Putamen (tissue), 1 donor: ENCODE data around the gene BEND7.
"Not testable (repeated sequence)": the region's sequence is repeated elsewhere in the genome, so short reads cannot be mapped to it uniquely, and the experiment has no call there.

Experiments used
- DNase-seq: peaks from one replicate; pipeline ENCODE4 v3.0.0-alpha.2; 2016; ENCODE audit warnings: low spot score

BEND7 gene

GRCh38 chr10:13481690-13482089 is 47.1 kb downstream of the BEND7 start:
- DNase-seq: no peak

GRCh38 chr10:13475124-13475523 is 53.7 kb downstream of the BEND7 start:
- DNase-seq: no peak

DNA sequence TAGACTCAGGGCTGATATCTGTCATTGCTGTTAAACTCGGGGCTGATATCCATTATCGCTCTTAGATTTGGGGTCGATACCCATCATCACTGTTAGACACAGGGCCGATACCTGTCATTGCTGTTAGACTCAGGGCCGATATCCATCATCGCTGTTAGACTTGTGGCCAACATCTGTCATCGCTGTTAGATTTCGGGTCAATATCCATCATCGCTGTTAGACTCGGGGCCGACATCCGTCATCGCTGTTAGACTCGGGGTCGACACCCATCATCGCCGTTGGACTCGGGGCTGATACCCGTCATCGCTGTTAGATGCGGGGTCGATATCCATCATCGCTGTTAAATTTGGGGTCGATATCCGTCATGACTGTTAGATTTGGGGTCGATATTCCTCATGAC is 54.8 kb downstream of the BEND7 start:
- DNase-seq: no peak

DNA sequence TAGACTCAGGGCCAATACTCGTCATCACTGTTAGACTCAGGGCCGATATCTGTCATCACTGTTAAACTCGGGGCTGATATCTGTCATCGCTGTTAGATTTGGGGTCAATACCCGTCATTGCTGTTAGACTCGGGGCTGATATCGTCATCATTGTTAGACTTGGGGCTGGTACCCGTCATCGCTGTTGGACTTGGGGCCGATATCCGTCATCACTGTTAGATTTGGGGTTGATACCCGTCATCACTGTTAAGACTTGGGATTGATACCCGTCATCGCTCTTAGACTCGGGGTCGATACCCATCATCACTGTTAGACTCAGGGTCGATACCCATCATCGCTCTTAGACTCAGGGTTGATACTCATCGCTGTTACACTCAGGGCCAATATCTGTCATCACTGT is 56.5 kb downstream of the BEND7 start:
- no peak for DNase-seq

GRCh38 chr10:13470270-13470669 is 58.5 kb downstream of the BEND7 start:
- no peak for DNase-seq

- DNase-seq: no peak
Observed at GRCh38 chr10:13462551-13462950, 66.3 kb downstream of the BEND7 start.

DNA sequence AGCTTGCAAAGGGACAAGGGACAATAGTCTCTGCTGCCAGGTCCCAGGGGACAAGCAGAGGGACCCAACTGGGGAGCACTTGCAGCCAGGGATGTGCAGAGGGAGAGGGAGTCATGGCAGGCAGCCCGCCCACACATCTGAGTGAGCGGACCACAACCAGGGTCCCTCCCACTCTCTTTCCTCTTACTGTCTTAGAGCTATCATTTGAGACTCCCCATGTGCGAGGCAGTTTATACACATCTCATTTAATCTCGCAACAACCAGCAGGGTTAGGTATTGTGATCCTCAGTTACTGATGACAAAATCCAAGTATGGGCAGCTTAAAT is 70.2 kb downstream of the BEND7 start:
- no peak for DNase-seq

DNA sequence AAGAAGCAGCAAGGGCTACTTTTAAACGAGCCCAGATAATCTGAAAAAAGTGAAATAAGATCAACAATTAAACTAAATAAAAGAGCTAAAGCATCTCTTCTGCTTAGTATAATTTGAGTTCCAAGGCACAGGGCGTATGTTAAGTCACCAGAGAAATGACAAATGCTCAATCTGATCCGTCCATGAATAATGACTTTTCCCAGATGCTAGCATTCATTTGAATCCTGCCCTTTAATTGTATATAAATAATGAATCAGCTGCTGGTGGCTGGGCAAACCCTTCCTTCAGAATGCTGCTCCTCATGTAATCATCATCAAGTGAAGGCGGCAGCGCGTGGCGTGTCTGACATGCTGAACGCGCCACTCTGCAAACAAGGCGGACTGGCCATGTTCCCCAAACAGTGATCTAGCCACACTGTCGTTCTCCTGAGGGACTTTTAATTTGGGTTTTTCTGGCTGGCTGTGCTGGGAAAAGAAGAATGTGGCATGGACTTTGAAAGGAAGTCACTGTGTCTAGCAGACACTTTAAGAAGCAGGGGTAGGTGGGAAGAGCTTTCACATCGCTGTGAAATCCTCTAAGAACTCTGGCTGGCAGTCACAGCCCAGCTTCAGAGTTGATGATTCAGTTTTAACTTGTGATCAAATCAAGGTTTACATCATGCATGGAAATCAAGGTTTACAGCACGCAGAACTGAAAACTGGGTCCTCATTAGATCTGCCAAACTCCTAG is 70.7 kb downstream of the BEND7 start:
- DNase-seq: peak; percentile 5

- DNase-seq: no peak
Observed at GRCh38 chr10:13453896-13454295, 74.9 kb downstream of the BEND7 start.

- DNase-seq: no peak
Observed at GRCh38 chr10:13450069-13450468, 78.7 kb downstream of the BEND7 start.

DNA sequence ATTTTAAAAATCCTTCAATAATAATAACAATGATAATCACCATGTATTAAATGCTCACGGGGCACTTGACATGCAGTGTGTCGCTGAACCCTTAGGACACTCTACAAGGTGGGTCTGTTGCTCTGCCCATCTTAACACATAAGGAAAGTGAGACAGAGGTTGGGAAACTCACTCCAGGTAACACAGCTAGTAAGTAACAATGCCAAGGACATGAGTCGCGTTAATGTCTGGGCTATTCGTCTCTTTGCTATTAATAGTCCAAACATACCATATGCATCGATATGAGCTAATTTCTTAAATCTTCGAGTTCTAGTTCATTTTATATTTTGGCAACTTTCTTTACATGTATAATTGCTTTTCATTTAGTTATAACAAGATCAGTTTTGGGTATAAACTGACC is 79.5 kb downstream of the BEND7 start:
- DNase-seq: no peak

DNA sequence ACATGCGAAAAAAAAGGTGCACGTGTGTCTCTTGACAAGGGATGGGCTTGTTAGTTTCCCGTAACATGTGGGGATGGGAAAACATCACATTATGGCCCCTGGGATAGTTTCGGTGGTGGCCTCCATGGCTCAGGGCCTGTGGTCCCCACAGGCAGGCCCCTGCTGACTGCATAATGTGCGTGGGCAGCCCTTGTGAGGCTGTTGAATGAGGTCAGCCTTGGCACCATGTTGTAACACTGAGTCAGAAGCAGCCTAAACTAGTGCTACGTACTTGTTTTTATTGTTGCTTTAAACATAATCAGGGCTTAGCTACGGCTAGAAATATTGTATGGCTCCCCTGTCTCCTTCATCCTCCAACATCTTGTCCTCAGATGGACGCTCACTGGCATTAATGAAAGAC is 80.6 kb downstream of the BEND7 start:
- no peak for DNase-seq

GRCh38 chr10:13445656-13446400 is 83.0 kb downstream of the BEND7 start:
- no peak for DNase-seq

DNA sequence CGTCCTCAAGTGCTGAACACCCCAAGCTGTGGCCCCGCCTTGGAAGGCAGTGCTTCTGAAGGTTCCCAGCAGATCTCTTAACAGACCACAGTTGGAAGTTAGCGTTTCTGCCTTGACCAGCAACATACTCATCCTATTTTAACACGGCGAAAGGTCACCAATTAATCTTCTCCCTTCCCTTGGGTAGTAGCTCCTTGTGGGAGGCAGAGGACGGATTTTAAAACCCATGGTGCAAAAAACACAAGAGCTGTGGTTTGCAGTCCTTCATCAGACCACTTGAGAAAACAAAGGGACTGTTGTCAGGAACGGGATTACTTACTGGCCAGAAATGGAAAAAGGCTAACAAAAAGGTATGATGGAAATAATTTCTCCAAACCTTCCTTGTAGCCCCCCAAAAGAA is 87.3 kb downstream of the BEND7 start:
- DNase-seq: no peak

- no peak for DNase-seq
Observed at GRCh38 chr10:13440185-13441061, 88.4 kb downstream of the BEND7 start.

DNA sequence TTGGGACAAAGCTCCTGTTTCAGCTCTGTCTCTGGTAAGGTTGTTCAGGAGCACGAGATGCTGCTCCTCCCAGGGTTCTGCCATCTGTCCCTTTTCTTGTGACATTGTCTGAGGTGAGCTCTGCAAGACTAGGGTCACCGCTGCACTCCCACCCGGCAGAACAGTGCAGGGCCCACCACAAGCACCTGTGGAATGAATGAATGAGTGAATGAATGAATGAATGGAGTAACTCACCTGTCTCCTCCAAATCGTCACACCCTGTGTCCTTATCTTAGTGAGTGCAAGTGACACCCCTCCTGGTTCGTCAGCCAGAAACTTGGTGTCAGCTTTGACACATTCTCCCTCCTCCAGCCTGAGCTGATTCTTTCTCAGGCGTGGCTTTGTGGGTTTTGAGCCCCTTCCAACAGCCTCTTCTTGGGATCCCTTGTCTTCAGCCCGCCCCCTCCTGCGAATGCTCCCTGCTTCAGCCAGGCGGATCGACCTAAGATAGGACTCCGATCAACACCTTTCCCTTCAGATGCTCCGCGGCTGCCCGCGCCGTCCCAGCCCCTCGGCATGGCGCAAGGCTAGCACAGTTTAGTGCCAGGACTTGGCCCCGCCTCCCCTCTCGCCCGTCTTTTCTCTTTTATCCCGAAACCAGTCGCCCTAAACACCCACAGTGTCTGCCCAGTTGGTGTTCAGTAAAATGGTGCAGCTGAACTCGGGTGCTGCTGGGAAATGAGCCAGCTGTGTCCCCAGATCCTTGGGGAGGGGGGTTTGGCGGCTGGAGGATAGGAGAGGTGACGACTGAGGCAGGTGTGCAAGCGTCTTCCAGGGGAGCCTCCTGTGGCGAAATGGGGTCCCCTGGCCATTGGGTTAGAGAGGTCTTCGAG is 89.3 kb downstream of the BEND7 start:
- no peak for DNase-seq

- DNase-seq: no peak
Observed at GRCh38 chr10:13437026-13437555, 91.7 kb downstream of the BEND7 start.

DNA sequence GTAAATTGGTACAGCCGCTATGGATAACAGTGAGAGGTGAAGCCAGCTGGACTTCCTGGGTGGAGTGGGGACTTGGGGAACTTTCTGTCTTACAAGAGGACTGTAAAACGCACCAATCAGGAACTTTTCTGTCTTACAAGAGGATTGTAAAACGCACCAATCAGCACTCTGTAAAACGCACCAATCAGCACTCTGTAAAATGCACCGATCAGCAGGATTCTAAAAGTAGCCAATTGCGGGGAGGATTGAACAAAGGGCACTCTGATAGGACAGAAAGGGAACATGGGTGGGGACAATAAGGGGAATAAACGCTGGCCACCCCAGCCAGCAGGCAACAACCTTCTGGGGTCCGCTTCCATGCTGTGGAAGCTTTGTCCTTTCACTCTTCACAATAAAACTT is 100.9 kb downstream of the BEND7 start:
- DNase-seq: not testable (repeated sequence)

GRCh38 chr10:13425397-13425796 is 103.4 kb downstream of the BEND7 start:
- no peak for DNase-seq

DNA sequence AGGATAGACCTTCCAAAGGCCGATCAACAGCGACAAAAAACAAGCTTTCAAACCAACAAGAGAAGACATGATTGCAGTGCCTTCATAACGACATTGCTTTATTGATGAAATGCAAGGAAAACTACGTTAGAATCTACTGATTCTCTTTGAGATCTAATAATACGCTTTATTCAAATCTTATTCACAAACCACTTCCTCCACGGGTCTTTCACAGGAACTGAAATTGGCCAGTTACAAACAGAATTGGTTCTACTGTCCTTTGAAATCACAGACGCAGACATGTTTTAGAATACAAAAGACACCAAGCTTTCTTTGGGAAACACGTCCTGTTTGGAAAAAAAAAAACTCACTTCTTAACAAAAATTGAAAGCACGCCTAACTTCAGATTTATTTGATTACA is 106.0 kb downstream of the BEND7 start:
- DNase-seq: no peak

DNA sequence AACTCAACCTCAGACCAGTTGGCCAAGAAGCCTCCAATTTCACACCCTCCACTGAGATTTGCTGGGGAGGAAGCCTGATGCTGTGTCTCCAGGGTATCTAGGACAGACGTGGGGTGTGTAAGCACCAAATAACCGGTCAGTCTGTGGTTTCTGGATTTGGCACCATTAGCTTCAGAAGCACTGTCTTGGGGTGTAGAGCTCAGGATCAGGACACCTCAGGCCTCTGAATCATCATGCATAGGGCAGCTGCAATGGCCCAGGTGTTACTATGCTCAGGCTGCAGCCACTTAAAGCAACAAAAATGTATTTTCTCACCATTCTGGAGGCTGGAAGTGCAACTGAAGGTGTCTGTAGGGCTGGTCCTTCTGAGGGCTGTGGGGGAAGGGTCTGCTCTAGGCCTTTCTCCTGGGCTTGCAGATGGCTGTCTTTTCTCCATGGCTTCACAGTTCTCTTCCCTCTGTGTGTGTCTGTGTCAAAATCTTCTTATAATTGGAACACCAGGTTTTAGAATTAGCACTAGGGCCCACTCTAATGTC is 107.4 kb downstream of the BEND7 start:
- no peak for DNase-seq
